GM19463 (cell line): Measurements from ENCODE around the gene TTI1.

Source experiments
- ATAC-seq: cut with Tn5 transposase; IDR thresholded peaks from one replicate; pipeline ENCODE4 v1.9.1; 2021; ENCODE audit warnings: mild to moderate bottlenecking, moderate library complexity; ENCODE audit not compliant: unreplicated experiment

Gene TTI1

DNA sequence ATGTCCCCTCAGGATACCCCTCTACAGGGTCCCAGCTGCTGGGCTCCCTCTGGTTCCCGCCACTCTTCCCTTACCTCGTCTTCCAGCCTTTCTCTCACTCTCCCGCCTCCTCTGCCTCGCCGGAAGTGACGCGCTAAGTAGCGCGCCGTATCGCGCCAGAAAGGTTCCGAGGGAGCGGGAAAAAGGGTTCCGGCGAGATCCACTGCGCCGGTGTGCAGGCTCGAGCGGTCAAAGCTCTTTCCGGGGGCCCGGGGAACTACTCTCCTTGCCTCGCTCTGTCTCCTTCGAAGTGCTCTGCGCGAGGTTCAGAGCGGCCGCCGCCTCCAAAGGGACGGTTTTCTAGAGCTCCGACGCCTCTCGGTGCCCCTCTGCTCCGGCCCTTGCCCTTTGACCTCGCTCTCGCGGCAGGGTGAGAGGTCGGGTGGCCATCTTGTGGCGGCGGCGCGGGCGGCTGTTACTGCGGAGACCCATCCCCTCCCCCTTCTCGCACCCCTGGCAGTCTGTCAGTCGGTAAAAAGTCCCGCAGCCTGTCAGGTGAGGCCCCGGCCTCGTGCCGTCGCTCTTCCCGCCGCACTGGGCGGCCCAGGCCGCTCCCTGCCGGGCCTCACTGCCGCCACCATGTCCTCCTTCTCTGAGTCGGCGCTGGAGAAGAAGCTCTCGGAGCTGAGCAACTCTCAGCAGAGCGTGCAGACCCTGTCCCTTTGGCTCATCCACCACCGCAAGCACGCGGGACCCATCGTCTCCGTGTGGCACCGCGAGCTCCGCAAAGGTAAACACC lies at the start of gene TTI1, which contains the start of gene RPRD1B:
TTI1 (minus strand) TSS at position 127 of the 778 bp plus-strand sequence. CDS start 19,640 bp downstream, outside the sequence.
RPRD1B (plus strand) TSS at position 417 of the 778 bp plus-strand sequence; CDS start at position 619, 202 bp downstream.
- peak; percentile 80 for ATAC-seq

DNA sequence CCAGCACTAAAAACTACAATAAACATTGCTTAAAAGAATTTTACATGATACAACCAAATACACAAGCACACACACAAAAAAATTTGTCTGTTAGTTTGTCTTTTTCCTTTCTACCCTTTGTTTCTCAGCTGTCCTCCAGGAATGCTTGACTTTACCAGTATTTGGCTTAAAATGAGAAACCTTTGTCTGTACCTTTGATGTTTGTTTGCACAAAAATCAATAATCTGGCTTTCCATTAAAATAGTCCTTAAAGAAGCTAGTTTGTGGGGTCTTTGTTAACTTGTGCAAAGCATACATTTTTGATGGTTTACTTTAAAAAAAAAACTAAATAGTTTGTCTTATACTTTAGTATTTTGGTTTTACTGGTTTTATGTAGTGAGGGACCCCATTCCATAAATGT lies 49.6 kb upstream of the TTI1 start:
- ATAC-seq = no peak

DNA sequence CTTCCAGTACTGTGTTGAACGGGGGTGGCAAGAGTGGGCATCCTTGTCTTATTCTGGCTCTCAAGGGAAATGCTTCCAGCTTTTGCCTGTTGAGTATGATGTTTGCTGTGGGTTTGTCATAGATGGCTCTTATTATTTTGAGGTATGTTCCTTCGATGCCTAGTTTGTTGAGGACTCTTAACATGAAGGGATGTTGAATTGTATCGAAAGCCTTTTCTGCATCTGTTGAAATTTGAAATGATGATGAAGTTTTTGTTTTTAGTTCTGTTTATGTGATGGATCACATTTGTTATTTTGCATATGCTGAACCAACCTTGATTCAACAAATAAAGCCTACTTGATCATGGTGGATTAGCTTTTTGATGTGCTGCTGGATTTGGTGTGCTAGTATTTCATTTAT lies 48.3 kb upstream of the TTI1 start:
- ATAC-seq = no peak

DNA sequence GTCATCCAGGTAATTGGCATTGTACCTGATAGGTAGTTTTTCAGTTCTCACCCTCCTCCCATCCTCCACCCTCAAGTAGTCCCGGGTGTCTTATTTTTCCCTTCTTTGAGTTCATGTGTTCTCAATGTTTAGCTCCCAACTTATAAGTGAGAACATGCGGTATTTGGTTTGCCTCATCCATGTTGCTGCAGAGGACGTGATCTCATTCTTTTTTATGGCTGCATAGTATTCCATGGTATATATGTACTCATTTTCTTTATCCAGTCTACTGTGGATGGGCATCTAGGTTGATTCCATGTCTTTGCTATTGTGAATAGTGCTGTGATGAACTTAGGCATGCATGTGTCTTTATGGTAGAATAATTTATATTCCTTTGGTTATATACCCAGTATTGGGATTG lies 46.1 kb upstream of the TTI1 start:
- no peak for ATAC-seq

DNA sequence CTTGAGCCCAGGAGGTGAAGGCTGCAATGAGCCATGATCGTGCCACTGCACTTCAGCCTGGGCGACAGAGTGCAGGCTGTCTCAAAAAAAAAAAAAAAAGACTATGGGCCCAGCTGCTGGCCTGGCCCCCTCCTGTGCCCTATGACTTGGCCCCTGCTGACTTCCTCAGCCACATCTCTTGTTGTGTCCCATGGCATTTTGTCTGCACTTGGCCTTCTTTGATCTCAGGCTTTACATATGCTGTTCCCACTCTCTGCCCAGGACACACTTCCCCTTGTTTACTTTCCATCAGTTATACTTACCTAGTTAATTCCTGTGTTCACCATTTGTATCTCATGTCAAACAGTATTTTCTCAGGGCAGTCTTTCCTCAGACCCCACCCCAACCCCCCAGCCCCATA lies 44.8 kb upstream of the TTI1 start:
- no peak for ATAC-seq

DNA sequence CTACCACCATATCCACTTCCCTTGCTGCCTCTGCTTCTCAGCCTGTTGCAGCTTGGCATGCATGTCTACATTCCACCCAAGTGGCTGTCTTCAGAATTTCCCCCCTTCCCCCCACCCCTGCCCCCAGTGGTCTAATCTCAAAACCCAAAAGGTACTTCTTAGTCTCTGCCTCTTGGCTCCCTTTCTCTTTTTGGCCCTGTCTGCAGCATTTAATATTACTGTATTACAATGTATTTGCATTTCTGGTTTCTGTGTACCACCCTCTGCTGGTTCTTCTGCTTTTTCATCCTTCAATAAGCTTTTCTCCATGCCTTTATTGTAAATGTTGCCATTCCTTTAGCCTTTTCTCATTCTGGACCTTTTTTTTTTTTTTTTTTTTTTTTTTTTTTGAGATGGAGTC lies 43.3 kb upstream of the TTI1 start:
- no peak for ATAC-seq

DNA sequence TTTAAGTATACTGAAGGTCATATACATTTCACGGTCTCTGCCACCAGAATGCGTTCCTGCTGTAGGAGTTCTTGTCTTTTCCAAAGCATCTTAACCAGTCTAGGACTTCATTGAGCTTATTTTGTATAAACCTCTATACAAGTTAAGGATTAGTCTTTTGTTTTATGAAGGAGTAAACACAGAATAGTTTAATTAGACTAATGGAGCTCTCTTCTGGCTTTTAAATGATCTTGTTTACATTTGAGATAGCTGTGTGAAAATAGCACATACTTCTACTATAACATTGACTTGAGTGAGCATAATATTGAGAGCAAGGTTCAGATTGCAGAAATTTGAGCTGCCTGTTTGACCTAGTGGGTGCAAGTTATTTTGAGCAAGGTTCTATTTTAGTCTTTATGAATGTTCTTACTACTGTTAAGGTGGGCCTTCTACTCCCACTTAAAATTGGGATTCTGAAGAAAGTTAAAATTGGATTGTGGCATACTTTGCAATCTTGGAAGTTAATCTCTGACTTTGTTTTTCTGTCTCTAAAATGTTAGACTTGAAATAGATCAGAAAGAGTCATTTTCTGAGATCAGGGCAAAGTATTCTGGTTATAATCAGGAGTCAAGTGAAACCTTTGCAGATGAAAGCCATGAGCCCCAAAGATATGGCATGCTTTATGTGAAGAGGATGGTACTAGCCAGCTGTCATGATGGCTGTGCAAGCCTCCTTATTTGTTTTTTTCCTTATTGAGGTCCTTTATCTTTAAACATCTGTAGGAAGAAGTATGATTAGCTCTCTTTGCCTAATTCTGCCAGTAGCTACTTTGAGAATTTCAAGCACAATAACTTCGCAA lies 42.1 kb upstream of the TTI1 start:
- no peak for ATAC-seq

DNA sequence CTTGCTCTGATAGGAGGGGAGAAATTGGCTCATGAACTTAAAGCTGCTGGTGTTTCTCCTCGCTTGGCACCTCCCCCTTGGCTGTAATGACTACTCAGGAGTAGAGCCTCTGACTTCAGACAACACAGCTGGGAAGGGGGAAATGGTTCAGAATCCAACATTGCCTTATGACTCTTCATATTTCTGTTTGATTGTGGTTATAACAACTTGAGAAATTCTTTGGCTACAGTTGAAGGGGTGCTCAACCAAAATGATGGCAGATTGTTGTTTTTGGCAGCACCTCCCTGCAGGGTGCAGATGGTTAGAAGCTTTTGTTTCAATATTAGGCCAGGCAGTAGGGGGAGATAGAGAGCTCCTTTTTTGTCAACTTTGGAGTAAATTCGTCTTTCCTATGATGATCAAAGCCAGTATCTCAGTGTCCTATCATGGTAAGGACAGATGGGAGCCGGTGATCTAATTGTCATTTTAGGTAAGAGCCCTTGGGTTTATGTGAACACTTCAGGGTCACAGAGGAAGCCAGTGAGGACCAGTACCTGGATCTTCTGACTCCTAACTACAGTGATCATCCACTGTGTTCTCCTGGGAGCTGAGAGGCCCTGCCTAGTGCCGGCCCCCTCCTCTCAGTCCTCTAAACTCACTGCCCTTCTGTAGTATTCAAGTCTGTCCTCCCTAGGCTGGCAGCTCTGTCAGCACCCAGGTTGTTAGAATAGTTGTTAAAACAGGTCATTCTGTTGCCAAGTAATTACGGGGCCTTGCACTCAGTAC lies 40.2 kb upstream of the TTI1 start:
- peak; percentile 39 for ATAC-seq

DNA sequence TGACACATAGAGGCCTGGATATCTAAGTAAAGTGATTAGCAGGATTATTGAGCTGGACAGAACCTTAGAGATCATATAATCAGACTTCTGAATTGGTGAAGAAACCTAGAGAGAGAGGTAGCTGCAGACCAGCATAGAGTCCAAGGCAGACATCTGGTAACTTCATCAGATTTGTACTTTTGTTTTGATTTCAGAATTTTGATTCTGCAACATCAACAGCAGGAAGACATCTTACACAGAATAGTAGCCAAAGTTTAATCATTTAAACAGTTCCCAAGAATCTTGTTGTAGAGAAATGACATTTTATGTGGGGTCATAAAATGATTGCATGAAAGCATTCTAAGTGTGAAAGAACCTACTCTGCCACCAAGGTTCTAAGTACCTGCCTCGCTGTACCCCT lies 39.6 kb upstream of the TTI1 start:
- no peak for ATAC-seq

DNA sequence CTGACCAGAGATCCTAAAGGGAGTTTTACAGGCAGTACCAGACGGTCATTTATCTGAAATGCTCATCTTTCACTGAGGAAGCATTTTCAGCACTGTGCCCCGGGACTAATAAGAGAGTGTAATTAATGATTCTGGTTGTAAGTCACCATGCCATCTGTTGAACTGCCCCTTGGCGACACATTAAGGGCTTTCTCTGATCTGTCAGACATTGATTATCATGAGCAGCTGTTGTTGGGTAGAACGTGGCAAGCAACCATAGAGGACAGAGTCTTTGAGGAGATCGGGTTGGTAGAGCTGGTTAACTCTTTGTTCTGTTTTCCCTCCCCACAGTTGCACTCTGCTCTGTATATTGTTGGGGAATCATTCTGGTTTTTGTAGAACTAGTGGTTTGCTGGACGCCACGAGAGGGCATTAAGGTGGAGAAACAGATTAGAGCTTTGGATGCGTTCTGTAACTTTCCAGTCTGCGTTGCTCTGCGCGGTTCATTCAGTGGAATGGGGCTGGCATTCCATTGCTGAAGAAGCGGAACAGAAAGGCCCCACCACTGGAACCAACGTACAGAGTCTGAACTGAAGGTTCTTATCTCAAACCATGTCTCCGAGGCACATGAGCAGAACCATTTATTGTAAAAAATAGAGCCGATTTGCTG lies 34.6 kb upstream of the TTI1 start:
- no peak for ATAC-seq

DNA sequence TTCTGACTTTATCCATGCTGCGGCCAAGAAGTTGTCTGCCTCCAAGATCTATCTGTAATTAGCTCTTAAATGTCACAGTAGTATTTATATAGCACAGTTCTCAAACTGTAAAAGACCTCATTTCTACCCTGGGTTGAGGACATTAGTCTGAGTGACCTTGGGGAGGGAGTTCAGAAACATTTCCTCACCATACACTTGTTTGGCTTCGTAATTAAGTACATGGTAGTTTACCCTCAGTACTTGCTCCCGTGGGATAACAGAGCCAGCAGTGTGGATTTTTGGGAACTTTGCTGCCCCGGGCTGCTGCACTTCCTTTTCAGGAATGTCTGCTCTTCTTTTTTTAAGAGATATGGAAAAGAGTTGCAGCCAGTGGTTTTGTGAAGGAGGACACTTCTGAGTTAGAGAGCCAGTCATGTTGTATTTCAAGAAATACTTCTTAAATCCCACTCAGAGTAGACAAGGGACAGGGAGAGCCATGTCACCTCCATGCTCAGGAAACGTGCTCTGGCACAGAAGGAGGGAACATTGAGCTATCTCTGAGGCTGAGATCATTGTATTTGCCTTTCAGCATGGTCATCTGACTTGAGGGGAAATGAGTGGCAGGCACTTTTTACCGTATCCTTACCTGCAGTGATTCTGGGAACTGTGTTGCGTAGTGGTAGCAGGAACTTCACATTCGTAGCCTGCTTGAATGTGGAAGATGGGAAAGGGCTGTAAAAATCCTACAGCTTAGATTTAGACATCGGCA lies 33.9 kb upstream of the TTI1 start:
- no peak for ATAC-seq

DNA sequence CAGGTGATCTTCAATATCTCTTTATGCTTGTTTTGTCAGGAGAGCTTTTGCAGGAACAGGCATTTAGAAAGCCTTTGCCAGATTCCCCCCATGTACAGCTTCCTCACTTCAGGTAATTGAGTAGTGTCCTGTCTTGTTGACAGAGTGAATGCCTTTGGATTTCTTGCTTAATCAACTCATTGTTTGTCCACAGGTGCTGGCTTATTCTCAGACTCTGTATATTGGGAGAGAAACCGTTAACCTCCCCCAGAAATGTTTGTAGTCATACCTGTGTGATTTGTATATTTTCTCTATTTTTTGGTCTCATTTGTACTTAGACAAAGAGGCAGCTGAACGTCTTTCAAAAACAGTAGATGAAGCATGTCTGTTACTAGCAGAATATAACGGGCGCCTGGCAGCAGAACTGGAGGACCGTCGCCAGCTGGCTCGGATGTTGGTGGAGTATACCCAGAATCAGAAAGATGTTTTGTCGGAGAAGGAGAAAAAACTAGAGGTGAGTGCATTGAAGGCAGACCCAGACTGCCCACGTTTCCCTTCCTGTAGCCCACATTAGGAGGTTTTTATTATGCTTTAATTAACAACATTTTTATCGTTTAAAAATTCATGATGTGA lies 32.6 kb upstream of the TTI1 start:
- no peak for ATAC-seq

DNA sequence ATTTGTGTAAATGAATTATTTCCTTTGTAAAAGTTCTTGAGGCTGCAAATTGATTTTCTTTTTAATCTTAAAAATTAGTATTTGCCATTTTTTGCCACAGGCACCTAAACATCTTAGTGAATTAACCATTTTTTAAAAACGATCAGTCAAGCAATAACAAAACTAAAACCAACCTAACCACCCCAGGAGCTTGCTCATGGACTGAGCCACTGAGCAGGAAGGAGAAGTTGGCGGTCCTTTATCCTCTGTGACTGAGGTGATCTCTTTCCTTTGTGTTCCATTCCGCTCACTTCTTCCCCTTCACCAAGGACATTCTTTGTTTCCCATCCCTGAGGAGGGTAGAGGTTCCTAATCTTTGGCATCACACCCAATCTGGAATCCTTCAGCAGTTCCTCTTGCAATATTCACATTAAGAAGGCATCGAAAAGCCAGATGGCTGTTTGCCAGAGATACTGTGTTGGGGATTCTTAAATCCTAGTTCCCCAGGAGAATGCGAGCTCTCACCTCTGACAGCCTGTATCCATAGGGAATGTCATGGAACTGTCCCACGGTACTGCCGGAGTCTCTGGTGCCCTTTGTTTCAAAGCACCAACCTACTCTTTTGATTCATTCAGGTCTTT lies 30.8 kb upstream of the TTI1 start:
- ATAC-seq = no peak

DNA sequence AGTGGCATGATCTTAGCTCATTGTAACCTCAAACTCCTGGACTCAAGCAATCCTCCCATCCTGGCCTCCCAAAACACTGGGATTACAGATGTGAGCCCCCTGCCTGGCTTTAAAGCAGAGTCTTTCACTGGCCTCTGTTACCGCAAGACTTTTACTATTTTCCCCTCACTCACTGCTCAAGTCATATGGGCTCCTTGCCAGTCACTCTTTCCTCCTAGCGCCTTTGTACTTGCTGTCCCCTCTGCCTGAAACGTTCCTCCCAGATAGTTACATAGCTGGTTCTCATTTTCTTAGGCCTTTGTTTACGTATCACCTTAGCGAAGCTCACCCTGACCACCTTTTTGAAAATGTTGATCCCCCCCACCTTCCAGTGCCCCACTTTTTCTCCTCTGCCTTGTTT lies 29.6 kb upstream of the TTI1 start:
- ATAC-seq = no peak

DNA sequence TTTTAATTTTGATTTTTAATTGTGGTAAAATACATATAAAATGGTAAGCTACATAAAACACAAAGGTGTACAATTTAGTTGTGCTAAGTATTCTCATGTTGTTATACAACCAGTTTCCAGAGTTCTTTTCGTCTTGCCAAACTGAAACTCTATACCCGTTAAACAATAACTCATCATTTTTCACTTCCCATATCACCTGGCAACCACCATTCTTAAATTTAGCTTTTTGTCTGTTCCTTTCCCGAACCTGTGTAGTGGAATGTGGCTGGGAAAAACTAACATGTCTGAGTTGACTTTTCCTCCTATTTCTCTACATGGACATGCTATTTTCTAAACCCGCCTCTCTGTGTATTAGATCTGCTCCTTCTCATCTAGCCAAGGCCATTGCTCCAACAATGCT lies 27.9 kb upstream of the TTI1 start:
- no peak for ATAC-seq

DNA sequence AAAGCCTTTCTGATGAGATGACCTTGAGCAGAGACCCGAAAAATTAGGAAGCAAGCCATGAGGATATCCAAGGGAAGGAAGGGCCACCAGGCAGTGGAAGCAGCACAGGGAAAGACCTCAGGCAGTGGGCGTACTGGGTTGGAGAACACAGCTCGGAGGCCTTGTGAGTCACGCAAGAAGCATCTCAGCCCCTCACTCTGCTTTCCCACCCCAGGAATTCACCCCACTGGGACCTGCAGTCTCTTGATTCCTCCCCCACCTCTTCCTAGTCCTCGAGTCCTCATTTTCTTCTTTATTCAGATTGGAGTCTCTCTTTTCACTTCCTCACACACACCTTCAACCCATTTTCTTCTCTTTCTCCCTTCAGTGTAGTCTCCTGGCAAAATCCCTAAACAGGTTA lies 27.3 kb upstream of the TTI1 start:
- ATAC-seq = no peak

DNA sequence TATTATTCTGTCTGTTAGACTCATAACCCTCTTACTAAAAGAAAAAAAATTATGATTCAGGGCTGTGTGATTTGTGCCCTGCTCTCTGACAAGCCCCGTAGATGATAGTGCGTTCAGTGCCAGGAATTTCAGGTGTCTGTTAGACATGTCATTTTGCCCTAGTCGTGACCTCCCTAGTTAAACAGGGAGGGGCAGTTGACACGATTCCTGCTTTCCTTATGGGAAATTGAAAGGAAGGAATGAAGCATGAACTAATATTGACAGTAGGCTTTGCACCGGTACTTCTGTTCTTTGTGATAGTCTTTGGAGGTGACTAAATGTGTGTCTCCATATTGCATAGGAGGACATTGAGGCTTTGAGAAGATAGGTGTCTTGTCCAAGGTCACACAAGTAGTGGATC lies 26.6 kb upstream of the TTI1 start:
- no peak for ATAC-seq

DNA sequence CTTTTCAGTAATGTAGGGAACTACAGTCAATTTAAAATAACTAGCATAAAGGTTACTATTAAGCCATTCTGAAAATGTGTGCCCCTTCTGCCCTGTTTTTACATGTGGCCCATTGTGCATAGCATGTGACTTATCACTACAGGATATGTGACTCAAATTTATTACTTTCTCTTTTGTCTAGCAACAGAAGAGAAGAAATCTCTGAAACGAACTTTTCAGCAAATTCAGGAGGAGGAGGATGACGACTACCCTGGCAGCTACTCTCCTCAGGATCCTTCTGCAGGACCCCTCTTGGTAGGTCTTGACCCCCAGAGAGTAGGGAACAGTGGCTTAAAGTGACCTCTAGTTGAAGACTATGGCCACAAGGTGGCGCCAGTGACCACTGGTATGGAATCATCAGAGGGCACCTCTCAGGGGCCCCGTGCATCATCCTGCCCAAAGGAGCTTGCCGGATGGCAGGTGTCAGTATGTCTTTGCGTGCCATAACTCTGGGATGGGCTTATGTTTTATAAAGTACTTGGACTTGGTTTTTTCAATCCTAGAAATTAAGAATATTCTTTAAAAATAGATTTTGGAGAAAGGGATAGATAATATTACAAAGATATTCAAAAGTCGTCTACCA lies 24.2 kb upstream of the TTI1 start:
- peak; percentile 72 for ATAC-seq

DNA sequence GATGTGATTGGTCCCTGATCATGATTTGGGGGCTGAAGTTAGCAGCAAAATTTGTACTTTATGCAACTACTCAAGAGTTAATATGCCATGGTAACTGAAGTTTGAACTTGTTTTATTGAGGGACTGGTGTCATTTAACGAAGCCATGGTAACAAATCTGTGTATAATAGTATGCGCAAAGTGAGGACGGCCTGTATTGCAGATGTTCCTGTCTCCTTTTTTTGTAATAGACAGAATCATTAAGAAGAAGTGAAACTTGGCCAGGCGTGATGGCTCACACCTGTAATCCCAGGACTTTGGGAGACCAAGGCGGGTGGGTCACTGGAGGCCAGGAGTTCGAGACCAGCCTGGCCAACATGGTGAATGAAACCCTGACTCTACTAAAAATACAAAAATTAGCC lies 22.6 kb upstream of the TTI1 start:
- no peak for ATAC-seq
